SK-N-MC (cell line): ENCODE results near the gene INPP5A.
"Not testable (repeated sequence)": the region's sequence is repeated elsewhere in the genome, so short reads cannot be mapped to it uniquely, and the experiment has no call there.

ENCODE experiments used
- DNase-seq: peaks from one replicate; pipeline ENCODE4 v3.0.0-alpha.2; 2011; ENCODE audit warnings: low read depth, low spot score
- H3K27ac ChIP-seq: fragments of 200-600 bp; sonication (generic); 2 replicates; pipeline ENCODE4 v1.5.1; 2016; ENCODE audit warnings: mixed run types
- H3K36me3 ChIP-seq: fragments of 200-600 bp; sonication (generic); 2 replicates; pipeline ENCODE4 v1.6.1; 2017; ENCODE audit warnings: antibody characterized with exemption, low read length, mixed read lengths; ENCODE audit not compliant: insufficient read depth
- H3K4me3 ChIP-seq: fragments of 200-600 bp; sonication (generic); 2 replicates; pipeline ENCODE4 v1.5.1; 2016
- H3K9ac ChIP-seq: fragments of 200-600 bp; sonication (generic); 2 replicates; pipeline ENCODE4 v1.8.0; 2017; ENCODE audit warnings: mixed run types, mixed read lengths; ENCODE audit not compliant: insufficient read length
- H3K9me3 ChIP-seq: fragments of 200-600 bp; sonication (generic); 2 replicates; pipeline ENCODE4 v1.6.1; 2017; ENCODE audit warnings: low read depth, mild to moderate bottlenecking, antibody characterized with exemption, low read length, moderate library complexity, mixed read lengths
- EZH2 ChIP-seq: fragments of 200-600 bp; sonication (generic); IDR thresholded peaks from one replicate; pipeline ENCODE4 v1.6.1; 2017; ENCODE audit warnings: antibody characterized with exemption
- FOXP2 ChIP-seq: optimal IDR thresholded peaks from 2 replicates; pipeline ENCODE3; 2011; ENCODE audit warnings: mild to moderate bottlenecking, moderate library complexity; ENCODE audit not compliant: insufficient read depth; ENCODE audit errors: extremely low read length, control extremely low read depth
- POLR2AphosphoS5 ChIP-seq: IDR thresholded peaks from 2 replicates; pipeline ENCODE4 v1.6.1; 2012; ENCODE audit warnings: mild to moderate bottlenecking, low read depth, low read length, borderline replicate concordance

The INPP5A gene

DNA sequence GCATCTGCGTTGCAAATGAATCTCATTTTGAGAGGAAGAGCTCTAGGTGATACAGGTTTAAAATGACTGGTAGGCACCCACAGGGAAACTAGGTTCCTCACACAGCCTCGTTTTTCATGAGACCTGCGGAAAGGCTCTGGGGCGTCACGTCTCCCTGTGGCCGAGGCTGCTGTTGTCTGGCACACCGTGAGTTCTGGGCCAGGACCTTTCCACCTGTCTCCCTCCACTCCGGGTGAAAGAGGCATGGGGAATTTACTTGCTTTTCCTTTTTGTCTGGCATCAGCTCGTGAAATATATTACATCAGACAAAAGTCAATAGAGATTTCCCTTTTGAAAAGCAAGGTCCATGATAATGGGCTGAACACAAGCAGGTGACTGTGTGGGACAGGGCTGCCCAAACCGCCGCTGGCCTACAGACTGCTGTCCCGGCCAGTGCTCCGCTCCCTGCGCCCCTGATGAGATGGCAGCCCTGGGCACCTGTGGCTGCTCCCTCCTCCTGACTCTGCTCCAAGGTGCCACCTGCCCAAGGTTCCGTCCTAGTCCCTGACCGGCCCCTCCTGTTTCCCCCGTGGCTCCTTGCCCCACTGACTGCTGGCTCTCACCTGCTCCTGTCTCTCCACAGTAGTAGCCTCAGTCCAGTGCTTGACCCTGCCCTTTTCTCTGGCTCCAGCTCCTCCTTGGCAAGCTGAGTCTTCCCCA, 138.8 kb downstream of the INPP5A start:
- no peak overlapping the region for H3K9ac ChIP-seq
- no peaks in the 10 kb centered on the region for H3K36me3 ChIP-seq
- DNase-seq = no peak
- H3K4me3 ChIP-seq = no peak overlapping the region
- no peak overlapping the region for H3K27ac ChIP-seq
- H3K9me3 ChIP-seq = no peaks in the 10 kb centered on the region
- TF ChIP-seq EZH2 (no peak), FOXP2 (no peak), POLR2AphosphoS5 (no peak)

GRCh38 chr10:132677096-132677472, 139.5 kb downstream of the INPP5A start:
- DNase-seq = no peak
- Histone ChIP-seq H3K27ac (no peak overlapping the region), H3K36me3 (no peaks in the 10 kb centered on the region), H3K9me3 (no peaks in the 10 kb centered on the region), H3K4me3 (no peak overlapping the region), H3K9ac (no peak overlapping the region)
- TF ChIP-seq EZH2 = no peak
- no peak for TF ChIP-seq FOXP2
- no peak for TF ChIP-seq POLR2AphosphoS5

DNA sequence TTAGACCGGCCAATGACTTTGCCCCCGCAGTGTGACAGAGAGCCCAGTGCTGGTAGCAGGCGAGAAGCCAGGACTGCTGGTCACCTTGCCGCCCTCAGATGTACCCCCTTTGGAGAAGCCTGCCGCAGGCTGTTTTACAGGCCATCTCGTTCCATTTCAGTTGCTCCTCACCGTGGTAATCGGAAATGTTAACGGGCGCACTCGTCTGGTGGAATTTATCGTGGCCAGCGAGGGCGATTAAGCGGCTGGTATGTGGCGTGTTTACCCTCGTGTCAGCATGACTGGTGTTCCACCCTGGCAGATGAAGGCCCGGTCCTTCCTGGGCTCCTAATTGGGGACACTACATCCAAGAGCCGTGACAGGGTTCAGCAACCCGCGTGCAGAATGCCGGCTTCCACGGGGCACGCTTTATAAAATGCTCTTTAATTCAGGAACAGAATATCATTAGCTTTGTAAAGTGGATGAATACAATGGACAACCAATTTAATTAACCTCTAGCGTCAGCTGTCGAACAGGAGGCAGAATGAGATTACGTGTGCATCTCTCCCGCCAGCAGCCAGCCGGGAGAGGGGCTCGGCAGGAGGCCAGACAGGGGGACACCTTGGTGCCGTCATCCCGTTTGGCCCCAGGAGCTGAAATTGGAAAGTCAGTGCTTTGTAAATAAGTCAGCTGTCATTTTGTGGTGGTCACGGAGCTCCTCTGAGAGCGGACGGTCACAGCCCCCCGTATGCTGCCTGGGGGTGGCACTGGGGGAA, 140.1 kb downstream of the INPP5A start:
- TF ChIP-seq POLR2AphosphoS5 = no peak
- TF ChIP-seq FOXP2 = no peak
- no peak for TF ChIP-seq EZH2
- Histone ChIP-seq H3K4me3 (no peak overlapping the region), H3K36me3 (no peaks in the 10 kb centered on the region), H3K9me3 (no peaks in the 10 kb centered on the region), H3K27ac (no peak overlapping the region), H3K9ac (no peak overlapping the region)
- no peak for DNase-seq

- no peak overlapping the region for H3K9ac ChIP-seq
- H3K36me3 ChIP-seq = no peaks in the 10 kb centered on the region
Measured at GRCh38 chr10:132678436-132679216, 141.0 kb downstream of the INPP5A start.

DNA sequence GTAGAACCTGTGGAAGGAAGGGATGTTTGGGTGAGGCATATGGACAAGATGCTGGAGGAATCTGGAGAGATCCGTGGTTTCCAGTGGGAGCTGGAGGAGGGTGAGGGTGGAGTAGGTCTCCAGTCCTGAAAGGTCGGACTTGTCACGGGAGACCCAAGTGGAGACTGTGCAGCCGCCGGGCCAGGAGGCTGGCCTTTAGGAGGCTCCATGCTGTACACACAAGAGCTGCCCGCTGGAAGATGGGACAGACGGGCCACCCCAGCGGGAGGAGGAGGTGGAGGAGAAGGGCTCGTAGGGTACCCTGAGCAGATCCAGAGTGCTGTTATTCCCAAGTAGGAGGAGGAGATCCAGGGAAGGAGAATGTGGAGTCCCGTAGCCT, 141.6 kb downstream of the INPP5A start:
- no peak overlapping the region for H3K9ac ChIP-seq
- no peak overlapping the region for H3K27ac ChIP-seq
- no peaks in the 10 kb centered on the region for H3K9me3 ChIP-seq
- TF ChIP-seq FOXP2 (no peak), EZH2 (no peak), POLR2AphosphoS5 (no peak)
- H3K4me3 ChIP-seq = no peak overlapping the region
- H3K36me3 ChIP-seq = no peaks in the 10 kb centered on the region
- no peak for DNase-seq

More at GRCh38 chr10:132678436-132679216, 141.0 kb downstream of the INPP5A start:
- Histone ChIP-seq H3K27ac (no peak overlapping the region), H3K4me3 (no peak overlapping the region), H3K9me3 (no peaks in the 10 kb centered on the region)
- TF ChIP-seq POLR2AphosphoS5 (no peak), EZH2 (no peak), FOXP2 (no peak)
- DNase-seq = no peak

- Histone ChIP-seq H3K9me3 (no peaks in the 10 kb centered on the region), H3K4me3 (no peak overlapping the region), H3K27ac (no peak overlapping the region), H3K9ac (no peak overlapping the region), H3K36me3 (no peaks in the 10 kb centered on the region)
- TF ChIP-seq EZH2 = no peak
- TF ChIP-seq FOXP2 = no peak
- TF ChIP-seq POLR2AphosphoS5 = no peak
- no peak for DNase-seq
Measured at GRCh38 chr10:132679640-132680039, 142.1 kb downstream of the INPP5A start.

- not testable (repeated sequence) for H3K36me3 ChIP-seq, H3K4me3 ChIP-seq, DNase-seq, H3K9ac ChIP-seq, H3K27ac ChIP-seq, H3K9me3 ChIP-seq
Measured at GRCh38 chr10:132680741-132681140, 143.2 kb downstream of the INPP5A start.

- no peaks in the 10 kb centered on the region for H3K9me3 ChIP-seq
- no peak overlapping the region for H3K9ac ChIP-seq
- no peak overlapping the region for H3K27ac ChIP-seq
- no peak for DNase-seq
- TF ChIP-seq POLR2AphosphoS5 (no peak), EZH2 (no peak), FOXP2 (no peak)
- no peaks in the 10 kb centered on the region for H3K36me3 ChIP-seq
- H3K4me3 ChIP-seq = no peak overlapping the region
Measured at GRCh38 chr10:132681858-132682755, 144.5 kb downstream of the INPP5A start.
